NCI-H2171 (cell line): Measurements from ENCODE around the gene CDON.

Experiments used
- DNase-seq: peaks from one replicate; lab custom pipeline; 2025; lab: John Stamatoyannopoulos, UW

The CDON gene, protein sequence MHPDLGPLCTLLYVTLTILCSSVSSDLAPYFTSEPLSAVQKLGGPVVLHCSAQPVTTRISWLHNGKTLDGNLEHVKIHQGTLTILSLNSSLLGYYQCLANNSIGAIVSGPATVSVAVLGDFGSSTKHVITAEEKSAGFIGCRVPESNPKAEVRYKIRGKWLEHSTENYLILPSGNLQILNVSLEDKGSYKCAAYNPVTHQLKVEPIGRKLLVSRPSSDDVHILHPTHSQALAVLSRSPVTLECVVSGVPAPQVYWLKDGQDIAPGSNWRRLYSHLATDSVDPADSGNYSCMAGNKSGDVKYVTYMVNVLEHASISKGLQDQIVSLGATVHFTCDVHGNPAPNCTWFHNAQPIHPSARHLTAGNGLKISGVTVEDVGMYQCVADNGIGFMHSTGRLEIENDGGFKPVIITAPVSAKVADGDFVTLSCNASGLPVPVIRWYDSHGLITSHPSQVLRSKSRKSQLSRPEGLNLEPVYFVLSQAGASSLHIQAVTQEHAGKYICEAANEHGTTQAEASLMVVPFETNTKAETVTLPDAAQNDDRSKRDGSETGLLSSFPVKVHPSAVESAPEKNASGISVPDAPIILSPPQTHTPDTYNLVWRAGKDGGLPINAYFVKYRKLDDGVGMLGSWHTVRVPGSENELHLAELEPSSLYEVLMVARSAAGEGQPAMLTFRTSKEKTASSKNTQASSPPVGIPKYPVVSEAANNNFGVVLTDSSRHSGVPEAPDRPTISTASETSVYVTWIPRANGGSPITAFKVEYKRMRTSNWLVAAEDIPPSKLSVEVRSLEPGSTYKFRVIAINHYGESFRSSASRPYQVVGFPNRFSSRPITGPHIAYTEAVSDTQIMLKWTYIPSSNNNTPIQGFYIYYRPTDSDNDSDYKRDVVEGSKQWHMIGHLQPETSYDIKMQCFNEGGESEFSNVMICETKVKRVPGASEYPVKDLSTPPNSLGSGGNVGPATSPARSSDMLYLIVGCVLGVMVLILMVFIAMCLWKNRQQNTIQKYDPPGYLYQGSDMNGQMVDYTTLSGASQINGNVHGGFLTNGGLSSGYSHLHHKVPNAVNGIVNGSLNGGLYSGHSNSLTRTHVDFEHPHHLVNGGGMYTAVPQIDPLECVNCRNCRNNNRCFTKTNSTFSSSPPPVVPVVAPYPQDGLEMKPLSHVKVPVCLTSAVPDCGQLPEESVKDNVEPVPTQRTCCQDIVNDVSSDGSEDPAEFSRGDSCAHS (N-terminal part only)

DNA sequence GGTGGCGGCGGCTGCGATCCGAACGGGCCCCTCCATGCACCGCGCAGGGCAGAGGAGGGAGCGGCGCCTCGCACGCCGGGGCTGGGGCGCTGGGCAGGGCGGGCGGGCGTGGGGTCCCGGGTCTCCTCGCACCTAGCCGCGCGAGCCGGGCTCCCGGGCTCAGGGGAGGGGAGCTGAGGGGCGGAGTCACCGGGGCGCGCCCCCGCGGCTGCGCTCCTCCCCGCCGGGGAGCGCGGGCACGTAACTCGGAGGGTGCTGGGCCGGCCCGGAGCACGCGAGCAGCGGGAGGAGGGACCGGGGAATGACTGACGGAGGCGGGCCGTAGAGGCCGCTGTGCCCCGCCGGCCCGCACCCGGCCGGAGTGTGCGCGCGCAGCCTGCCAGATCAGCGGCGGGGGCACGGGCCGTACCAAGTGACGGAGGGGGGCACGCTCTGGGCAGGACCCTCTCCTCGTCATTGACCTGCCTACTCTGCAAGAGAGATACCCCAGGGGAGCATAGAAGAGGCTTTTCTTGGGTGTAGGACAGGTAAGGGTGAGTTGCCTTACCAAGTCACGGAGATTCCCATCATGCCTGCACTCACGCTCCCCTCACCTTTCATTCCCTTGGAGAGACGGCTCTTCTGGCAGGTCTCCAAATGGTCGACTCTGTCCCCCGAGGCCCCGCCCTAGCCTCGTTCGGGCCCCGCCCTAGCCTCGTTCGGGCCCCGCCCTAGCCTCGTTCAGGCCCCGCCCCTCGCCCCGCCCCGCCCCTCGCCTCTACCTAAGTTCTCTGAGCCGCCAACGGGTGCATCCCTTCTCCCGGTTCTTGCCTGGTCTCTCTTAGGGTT lies at the start of gene CDON:
TSS of gene CDON (minus strand) at position 188 of the 828 bp plus-strand sequence. CDS start 39,390 bp downstream, outside the sequence.
- peak; percentile 75 for DNase-seq

DNA sequence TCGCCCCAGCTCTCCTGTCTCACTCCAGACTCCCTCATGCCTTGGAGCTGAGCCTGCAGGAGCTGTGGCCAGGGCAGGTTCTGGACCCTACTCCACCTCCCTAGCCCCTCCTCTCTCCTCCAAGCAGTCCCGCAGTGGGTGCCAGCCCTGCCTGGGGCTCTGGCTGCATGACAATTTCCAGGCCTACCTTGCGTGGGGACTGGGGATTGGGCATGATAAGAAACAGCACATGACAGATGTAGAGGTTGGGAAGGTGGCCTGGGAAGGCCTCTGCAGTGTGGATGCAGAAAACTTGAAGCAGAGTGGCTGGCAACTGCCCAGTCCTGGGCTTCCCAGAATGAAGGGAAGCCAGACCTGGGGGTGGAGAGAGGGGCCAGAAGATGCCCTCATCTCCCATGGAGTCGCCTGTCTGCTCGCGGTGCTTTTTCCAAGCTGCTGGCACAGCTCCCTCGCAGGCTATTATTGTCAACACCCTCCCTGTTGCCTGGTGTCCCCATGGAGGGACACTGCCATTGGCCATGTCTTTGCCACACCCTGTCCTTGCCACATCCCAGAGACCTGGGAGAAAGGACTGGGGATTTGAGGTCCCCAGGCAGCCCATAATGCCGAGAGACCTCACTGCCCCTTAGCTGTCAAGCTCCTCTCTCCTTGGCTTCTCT lies 48.9 kb upstream of the CDON start:
- no peak for DNase-seq

DNA sequence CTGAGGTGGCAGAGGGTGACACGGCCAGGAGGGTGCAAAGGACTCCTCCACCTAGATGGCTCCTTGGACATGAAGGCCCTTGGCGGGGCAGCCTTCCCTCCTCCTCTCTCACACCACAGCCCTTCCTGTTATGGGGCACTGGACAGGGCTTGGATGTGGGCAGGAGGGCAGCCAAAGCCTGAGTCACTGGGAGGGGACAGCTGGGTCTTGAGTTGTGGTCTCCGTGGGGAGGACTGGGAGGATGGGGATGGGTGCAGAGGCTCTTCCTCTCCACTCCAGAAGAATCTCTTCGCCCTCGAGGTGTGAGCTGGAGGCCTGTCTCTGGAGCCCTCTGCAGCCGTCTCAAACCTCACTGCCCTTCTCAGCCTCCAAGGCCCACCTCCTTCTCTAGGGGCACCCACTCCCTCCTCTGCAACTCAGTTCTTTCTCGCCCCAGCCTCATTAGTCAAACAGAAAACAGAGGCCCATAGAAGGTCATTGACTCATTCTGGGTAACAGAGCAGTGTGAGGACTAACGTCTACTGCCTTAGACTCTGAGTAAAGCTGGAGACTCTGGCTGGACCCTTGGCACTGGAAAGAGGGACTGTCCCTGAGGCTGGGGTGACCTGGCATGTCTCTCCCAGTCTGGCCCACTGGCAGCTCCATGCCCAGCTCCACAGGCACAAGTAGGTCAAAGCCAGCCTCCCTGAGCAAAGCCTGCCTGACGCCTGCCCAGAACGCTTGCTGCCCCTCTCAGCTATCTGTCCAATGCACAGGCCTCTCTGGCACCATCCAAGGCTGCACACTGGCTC lies 47.5 kb upstream of the CDON start:
- DNase-seq = no peak

DNA sequence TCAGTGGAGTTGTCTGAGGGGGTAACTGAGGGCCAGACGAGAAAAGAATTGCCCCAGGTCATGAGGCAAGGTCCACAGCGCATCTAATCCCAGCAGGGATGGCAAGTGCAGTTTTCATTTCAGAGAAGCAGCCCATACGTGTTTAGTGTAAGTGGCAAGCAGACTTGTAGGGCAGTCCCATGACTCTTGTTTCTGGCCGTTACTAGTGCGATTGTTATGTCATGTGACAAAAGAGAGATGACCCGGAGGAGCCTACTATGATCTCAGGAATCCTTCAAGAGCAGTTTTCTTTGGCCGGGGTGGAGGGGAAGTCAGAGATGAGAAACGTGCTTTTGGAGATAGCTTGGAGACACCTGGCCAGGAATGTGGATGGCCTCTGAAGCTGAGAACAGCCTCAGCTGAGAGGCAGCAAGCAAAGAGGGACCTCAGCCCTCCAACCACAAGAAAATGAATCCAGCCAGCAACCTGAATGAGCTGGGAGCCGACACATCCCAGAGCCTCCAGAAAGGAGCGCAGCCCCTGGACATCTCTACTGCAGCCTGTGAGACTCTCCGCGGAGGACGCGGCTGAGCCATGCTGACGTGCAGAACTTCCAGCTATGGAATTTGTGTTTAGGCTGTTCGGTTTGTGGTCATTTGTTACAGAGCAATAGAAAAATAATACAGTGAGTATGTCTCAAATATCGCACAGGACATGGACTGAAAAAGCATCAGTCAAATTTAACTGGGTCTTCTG lies 44.1 kb upstream of the CDON start:
- DNase-seq = no peak

- DNase-seq = no peak
These were observed 43.0 kb upstream of the CDON start for GRCh38 chr11:126105748-126106080.

GRCh38 chr11:126105022-126105747 lies 42.5 kb upstream of the CDON start:
- no peak for DNase-seq

DNA sequence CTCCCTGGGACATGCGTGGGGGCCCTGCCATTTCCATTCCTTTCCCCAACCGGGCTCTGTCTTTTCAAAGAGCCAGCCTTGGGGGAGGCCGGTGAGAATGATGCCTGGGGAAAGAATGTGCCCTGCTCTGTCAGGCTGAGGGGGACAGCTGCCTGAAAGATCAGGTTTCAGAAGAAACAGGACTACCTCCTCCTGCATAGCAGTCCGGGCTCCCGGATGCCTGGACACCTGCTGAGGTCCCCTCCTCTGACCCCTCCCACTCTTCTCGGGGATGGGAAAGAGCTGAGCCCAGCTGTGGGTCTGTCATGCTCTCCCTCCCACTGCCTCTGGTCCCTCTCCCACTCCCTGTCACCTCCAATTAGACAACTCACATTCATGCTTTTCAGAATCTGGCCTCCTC lies 41.8 kb upstream of the CDON start:
- peak; percentile 28 for DNase-seq

GRCh38 chr11:126103150-126103549 lies 40.5 kb upstream of the CDON start:
- DNase-seq = no peak

DNA sequence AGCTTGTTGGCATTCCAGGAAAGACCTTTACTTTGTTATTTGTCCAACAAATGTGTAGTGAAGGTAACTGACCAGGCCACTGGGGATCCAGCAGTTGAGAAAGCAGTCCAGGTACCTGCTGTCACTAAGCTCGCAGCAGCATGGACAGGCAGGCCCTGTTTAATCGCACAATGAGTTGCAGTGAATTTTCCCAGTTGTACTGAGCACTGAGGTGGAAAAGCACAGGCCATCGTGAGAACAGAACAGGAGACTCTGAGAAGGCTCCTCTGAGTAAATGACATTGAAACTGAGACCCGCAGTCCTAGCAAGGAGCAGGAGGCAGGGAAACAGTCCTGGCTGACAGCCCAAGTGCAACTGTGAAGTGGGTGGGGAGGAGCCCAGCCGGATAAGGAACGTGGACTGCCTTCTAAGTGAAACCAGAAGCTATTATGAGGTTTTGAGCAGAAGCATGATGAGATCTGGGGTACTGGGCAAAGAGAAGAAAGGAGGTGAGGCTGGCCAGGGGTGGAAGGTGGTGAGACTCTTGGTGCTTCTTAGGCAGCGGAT lies 39.8 kb upstream of the CDON start:
- peak; percentile 36 for DNase-seq

GRCh38 chr11:126101930-126102283 lies 39.2 kb upstream of the CDON start:
- no peak for DNase-seq

- no peak for DNase-seq
These were observed 38.7 kb upstream of the CDON start for GRCh38 chr11:126101251-126101929.

DNA sequence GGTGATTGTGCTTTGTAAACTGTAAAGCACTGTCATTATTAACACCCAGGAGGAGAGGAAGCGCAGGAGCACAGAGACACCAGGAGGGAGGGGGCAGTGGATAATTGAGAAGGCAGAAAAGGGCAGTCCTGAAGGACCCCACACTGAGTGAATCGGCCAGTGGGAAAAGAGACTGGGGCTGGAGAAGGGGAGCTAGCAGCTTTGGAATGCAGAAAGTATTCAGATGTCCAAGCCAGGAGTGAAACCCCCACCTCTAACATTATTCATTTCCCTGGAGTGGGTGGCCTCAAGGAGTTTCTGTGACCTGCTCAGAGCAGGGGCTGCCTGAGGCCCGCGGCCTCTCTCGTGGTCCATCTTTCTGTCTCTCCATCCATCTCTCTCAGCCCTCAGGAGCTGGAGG lies 38.0 kb upstream of the CDON start:
- DNase-seq = no peak

- DNase-seq = no peak
These were observed 35.6 kb upstream of the CDON start for GRCh38 chr11:126098204-126098769.

DNA sequence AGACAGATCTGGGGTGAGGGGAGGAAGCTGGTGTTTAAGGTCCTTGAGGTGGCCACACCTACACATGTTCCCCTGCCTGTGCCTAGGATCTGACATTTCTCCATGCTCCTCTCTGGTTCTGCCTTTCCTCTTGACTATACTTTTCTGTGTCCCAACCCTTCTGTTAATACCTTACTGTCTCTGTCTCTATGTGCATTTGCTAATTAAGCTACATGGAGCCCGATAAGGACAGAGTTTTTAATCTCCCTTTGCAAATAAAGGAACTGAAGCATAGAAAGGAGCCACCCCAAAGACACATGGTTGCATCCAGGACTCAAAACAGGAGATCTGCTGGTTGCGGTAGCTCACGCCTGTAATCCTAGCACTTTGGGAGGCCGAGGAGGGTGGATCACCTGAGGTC lies 33.1 kb upstream of the CDON start:
- DNase-seq = no peak

- no peak for DNase-seq
These were observed 27.8 kb upstream of the CDON start for GRCh38 chr11:126090452-126090851.

DNA sequence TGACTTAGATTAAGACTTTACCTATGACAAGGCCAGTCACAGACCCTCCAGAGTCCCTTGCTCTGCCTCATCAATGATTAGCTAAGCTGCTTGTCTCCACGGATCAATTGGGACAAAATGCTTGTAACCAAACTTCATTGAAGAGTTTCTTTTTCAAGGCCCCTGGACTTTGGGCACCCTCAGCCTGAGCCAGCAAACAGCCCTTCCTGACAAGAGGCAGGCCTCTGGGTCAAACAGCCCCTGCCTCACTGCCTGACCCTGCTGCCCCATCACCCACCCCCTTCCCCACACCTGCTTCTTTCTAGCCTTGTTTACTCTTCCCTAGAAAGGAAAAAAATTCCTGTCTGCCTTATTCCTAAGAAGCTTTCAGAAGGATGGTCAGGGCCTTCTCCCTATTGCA lies 26.3 kb upstream of the CDON start:
- no peak for DNase-seq

- DNase-seq = no peak
These were observed 23.6 kb upstream of the CDON start for GRCh38 chr11:126086248-126086647.

DNA sequence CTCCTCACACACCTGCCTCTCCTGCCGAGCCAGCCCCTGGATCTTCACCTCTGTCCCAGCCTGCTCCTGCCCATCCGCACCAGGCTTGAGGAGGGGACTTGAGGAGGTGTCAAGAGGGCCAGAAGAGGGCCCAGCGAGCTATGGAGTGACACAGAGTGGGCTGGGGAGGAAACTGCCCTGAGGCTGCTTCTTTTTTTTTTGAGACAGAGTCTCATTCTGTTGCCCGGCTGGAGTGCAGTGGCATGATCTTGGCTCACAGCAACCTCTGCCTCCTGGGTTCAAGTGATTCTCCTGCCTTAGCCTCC lies 21.9 kb upstream of the CDON start:
- no peak for DNase-seq
